Measurements from ENCODE around the gene TMEM44. TPM values are rescaled to one million over a fixed set of nuclear protein-coding genes. Genes with fewer than 3 reads are reported as not detected.

TMEM44 gene
- polyA plus RNA-seq, 1 donor (not counting 4 experiments of a cell fraction or from before 2014, with no cell fraction given), result 13.3 TPM

GRCh38 chr3:194555175-194556062, 77.8 kb downstream of the TMEM44 start:
- FAIRE-seq (no peak), DNase-seq (ENCODE audit: low read depth, low spot score) (no peak)
- H3K9me1 ChIP-seq (ENCODE audit: control insufficient read depth, extremely low read depth, insufficient read depth, low read length), result no peaks in the 10 kb centered on the region
- no peaks in the 10 kb centered on the region for H3K36me3 ChIP-seq (ENCODE audit: control insufficient read depth in 2 of 2, extremely low read depth in 1 of 2, insufficient read depth in 2 of 2, low read length in 2 of 2)
- no peaks in the 10 kb centered on the region for H3K79me2 ChIP-seq (ENCODE audit: control insufficient read depth, insufficient read depth, low read length)
- H3K9ac ChIP-seq (ENCODE audit: control insufficient read depth, extremely low read depth, insufficient read depth, low read length), result no peak overlapping the region
- no peak overlapping the region for H3K4me3 ChIP-seq (ENCODE audit: control insufficient read depth in 2 of 3, extremely low read depth in 1 of 3, insufficient read depth in 2 of 3, low read depth in 1 of 3, low read length in 3 of 3)
- H3K4me2 ChIP-seq (ENCODE audit: control insufficient read depth, extremely low read depth, insufficient read depth, low read depth, low read length), result no peak overlapping the region
- H3K9me3 ChIP-seq (ENCODE audit: control insufficient read depth, low read depth, low read length), result no peaks in the 10 kb centered on the region
- no peak overlapping the region for H2AFZ ChIP-seq (ENCODE audit: control insufficient read depth, low read length)
- no peak overlapping the region for H3K27ac ChIP-seq (ENCODE audit: control insufficient read depth, insufficient read depth, low read length)
- no peaks in the 10 kb centered on the region for H3K27me3 ChIP-seq (ENCODE audit: control insufficient read depth, extremely low read depth, insufficient read depth, low read length)
- no peaks in the 10 kb centered on the region for H4K20me1 ChIP-seq (ENCODE audit: control insufficient read depth, extremely low read depth, insufficient read depth, low read length)
- dilution Hi-C loops (cut with MboI; ENCODE audit: extremely low pct_ligation_motif_present, low sequenced_read_pairs), result no loop called here
- no peaks in the 10 kb centered on the region for H3K4me1 ChIP-seq (ENCODE audit: control insufficient read depth, extremely low read depth, insufficient read depth, low read length)
- no peak for TF ChIP-seq EZH2 (IDR thresholded peaks at IDR 0.05; ENCODE audit: low read length)
- TF ChIP-seq, protein P1, sequence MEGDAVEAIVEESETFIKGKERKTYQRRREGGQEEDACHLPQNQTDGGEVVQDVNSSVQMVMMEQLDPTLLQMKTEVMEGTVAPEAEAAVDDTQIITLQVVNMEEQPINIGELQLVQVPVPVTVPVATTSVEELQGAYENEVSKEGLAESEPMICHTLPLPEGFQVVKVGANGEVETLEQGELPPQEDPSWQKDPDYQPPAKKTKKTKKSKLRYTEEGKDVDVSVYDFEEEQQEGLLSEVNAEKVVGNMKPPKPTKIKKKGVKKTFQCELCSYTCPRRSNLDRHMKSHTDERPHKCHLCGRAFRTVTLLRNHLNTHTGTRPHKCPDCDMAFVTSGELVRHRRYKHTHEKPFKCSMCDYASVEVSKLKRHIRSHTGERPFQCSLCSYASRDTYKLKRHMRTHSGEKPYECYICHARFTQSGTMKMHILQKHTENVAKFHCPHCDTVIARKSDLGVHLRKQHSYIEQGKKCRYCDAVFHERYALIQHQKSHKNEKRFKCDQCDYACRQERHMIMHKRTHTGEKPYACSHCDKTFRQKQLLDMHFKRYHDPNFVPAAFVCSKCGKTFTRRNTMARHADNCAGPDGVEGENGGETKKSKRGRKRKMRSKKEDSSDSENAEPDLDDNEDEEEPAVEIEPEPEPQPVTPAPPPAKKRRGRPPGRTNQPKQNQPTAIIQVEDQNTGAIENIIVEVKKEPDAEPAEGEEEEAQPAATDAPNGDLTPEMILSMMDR (optimal IDR thresholded peaks at IDR 0.05 in 1 of 3, IDR thresholded peaks at IDR 0.05 in 1 of 3, conservative IDR thresholded peaks at IDR 0.05 in 1 of 3; ENCODE audit: extremely low read depth in 1 of 3, insufficient read depth in 2 of 3, low read length in 3 of 3), result no peak

GRCh38 chr3:194554473-194555123, 78.6 kb downstream of the TMEM44 start:
- no peak overlapping the region for H2AFZ ChIP-seq (ENCODE audit: control insufficient read depth, low read length)
- no peak overlapping the region for H3K9ac ChIP-seq (ENCODE audit: control insufficient read depth, extremely low read depth, insufficient read depth, low read length)
- dilution Hi-C loops (cut with MboI; ENCODE audit: extremely low pct_ligation_motif_present, low sequenced_read_pairs), result no loop called here
- TF ChIP-seq EZH2 (IDR thresholded peaks at IDR 0.05; ENCODE audit: low read length), result no peak
- TF ChIP-seq, protein P1 (optimal IDR thresholded peaks at IDR 0.05 in 1 of 3, IDR thresholded peaks at IDR 0.05 in 1 of 3, conservative IDR thresholded peaks at IDR 0.05 in 1 of 3; ENCODE audit: extremely low read depth in 1 of 3, insufficient read depth in 2 of 3, low read length in 3 of 3), result no peak
- H3K4me3 ChIP-seq (ENCODE audit: control insufficient read depth in 2 of 3, extremely low read depth in 1 of 3, insufficient read depth in 2 of 3, low read depth in 1 of 3, low read length in 3 of 3), result no peak overlapping the region
- DNase-seq (ENCODE audit: low read depth, low spot score) (no peak), FAIRE-seq (no peak)
- no peaks in the 10 kb centered on the region for H3K27me3 ChIP-seq (ENCODE audit: control insufficient read depth, extremely low read depth, insufficient read depth, low read length)
- H3K4me2 ChIP-seq (ENCODE audit: control insufficient read depth, extremely low read depth, insufficient read depth, low read depth, low read length), result no peak overlapping the region
- H4K20me1 ChIP-seq (ENCODE audit: control insufficient read depth, extremely low read depth, insufficient read depth, low read length), result no peaks in the 10 kb centered on the region
- no peaks in the 10 kb centered on the region for H3K9me1 ChIP-seq (ENCODE audit: control insufficient read depth, extremely low read depth, insufficient read depth, low read length)
- no peaks in the 10 kb centered on the region for H3K36me3 ChIP-seq (ENCODE audit: control insufficient read depth in 2 of 2, extremely low read depth in 1 of 2, insufficient read depth in 2 of 2, low read length in 2 of 2)
- no peaks in the 10 kb centered on the region for H3K9me3 ChIP-seq (ENCODE audit: control insufficient read depth, low read depth, low read length)
- H3K79me2 ChIP-seq (ENCODE audit: control insufficient read depth, insufficient read depth, low read length), result no peaks in the 10 kb centered on the region
- H3K4me1 ChIP-seq (ENCODE audit: control insufficient read depth, extremely low read depth, insufficient read depth, low read length), result no peaks in the 10 kb centered on the region
- H3K27ac ChIP-seq (ENCODE audit: control insufficient read depth, insufficient read depth, low read length), result no peak overlapping the region
